ENCODE results near the gene AKAP12.

Gene AKAP12

GRCh38 chr6:151260205-151260604 is 20.4 kb downstream of the AKAP12 start:
- Histone ChIP-seq H3K9ac (ENCODE audit: low read depth, low read length) (no peak overlapping the region), H3K4me3 (ENCODE audit: low read length) (no peak overlapping the region), H3K4me1 (ENCODE audit: insufficient read depth, low read length) (peaks cover 10% of the 10 kb centered on the region; the same call in 1 of the 2 replicates), H3K27me3 (ENCODE audit: insufficient read depth, low read length) (no peaks in the 10 kb centered on the region), H3K9me3 (ENCODE audit: insufficient read depth, low read depth, low read length) (no peaks in the 10 kb centered on the region), H3K36me3 (ENCODE audit: insufficient read depth, low read depth, low read length) (no peaks in the 10 kb centered on the region; the same call in 1 of the 2 replicates), H3K27ac (ENCODE audit: low read length) (no peak overlapping the region)

- no peaks in the 10 kb centered on the region for H3K9me3 ChIP-seq (ENCODE audit: insufficient read depth, low read depth, low read length)
- H3K4me3 ChIP-seq (ENCODE audit: low read length) = no peak overlapping the region
- no peaks in the 10 kb centered on the region for H3K36me3 ChIP-seq (ENCODE audit: insufficient read depth, low read depth, low read length)
- no peak overlapping the region for H3K9ac ChIP-seq (ENCODE audit: low read depth, low read length)
- no peak overlapping the region for H3K27ac ChIP-seq (ENCODE audit: low read length)
- no peaks in the 10 kb centered on the region for H3K27me3 ChIP-seq (ENCODE audit: insufficient read depth, low read length)
- H3K4me1 ChIP-seq (ENCODE audit: insufficient read depth, low read length) = peaks cover 4% of the 10 kb centered on the region; the same call in 1 of the 2 replicates
These were observed 23.3 kb downstream of the AKAP12 start for GRCh38 chr6:151263035-151263434.

DNA sequence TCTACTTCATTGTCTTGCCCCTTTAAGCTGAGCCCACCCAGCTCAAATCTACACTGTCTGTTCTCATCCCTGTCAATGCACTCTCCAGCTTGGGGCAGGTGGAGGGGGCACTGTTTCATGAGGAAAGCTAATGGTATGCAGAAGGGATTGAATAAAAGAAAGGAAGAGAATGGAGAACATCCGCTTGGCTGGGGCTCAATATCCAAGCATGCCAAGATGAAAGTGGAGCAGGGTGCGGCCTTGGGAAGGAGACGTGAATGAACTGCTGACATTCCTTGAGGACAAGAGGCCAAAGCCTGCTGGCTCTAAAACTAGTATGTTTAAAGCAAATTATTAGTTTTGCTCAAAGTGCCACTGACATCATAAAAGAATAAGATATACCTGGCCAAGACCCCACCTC is 24.2 kb downstream of the AKAP12 start:
- no peak overlapping the region for H3K27ac ChIP-seq (ENCODE audit: low read length)
- no peaks in the 10 kb centered on the region for H3K9me3 ChIP-seq (ENCODE audit: insufficient read depth, low read depth, low read length)
- no peaks in the 10 kb centered on the region for H3K27me3 ChIP-seq (ENCODE audit: insufficient read depth, low read length)
- no peaks in the 10 kb centered on the region for H3K36me3 ChIP-seq (ENCODE audit: insufficient read depth, low read depth, low read length)
- H3K9ac ChIP-seq (ENCODE audit: low read depth, low read length) = no peak overlapping the region
- H3K4me3 ChIP-seq (ENCODE audit: low read length) = no peak overlapping the region
- H3K4me1 ChIP-seq (ENCODE audit: insufficient read depth, low read length) = 0 out of 2 replicates have a peak, but pooled peaks cover 2% of the 10 kb centered on the region

DNA sequence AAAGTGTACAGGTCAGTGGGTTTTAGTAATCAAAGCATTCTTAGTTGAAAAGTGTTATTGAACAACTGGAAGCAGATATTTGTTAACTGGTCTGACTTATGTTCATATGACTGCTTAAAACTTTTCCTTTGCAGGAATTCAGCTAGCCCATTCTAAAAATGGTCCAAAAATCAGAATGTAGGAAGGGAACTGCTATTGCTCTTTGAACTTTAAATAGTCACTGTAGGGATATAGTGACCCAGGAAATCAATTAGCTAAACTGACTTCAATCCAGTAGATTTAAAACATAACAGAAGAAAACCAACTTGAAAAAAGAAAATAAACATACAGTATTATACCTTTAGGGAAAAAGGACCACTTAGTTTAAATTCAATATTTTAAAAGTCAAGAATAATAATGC is 25.5 kb downstream of the AKAP12 start:
- Histone ChIP-seq H3K9me3 (ENCODE audit: insufficient read depth, low read depth, low read length) (no peaks in the 10 kb centered on the region), H3K36me3 (ENCODE audit: insufficient read depth, low read depth, low read length) (no peaks in the 10 kb centered on the region), H3K27ac (ENCODE audit: low read length) (no peak overlapping the region), H3K4me1 (ENCODE audit: insufficient read depth, low read length) (0 out of 2 replicates have a peak, but pooled peaks cover 2% of the 10 kb centered on the region), H3K9ac (ENCODE audit: low read depth, low read length) (no peak overlapping the region), H3K4me3 (ENCODE audit: low read length) (no peak overlapping the region), H3K27me3 (ENCODE audit: insufficient read depth, low read length) (no peaks in the 10 kb centered on the region)

DNA sequence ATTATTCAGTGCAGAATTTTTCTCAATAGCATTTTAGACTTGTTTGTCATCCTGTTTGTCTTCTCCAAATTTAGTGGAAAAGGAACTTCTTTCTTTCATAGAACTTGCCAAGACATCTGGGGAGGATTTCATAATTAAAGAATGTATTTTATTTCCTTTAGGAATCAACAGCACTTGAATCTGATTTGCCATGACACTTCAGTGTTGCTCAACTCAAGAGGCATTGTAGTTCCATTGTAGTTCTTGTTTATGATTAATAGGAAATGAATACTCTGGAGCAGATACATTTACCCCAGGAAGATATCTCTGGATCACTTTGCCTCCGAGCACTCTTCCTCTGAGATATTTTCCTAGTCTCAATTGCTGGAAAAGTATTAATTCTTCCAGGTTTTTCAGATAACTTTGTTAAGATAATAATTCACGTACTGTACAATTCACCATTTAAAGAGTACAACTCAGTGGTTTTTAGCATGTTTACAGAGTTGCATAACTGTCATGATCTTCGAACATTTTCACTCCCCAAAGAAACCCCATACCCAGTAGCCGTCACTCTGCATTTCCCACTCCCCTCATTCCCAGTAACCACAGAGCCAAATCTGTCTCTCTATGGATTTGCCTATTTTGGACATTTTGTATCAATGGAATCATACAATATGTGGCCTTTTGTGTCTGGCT is 29.7 kb downstream of the AKAP12 start:
- Histone ChIP-seq H3K36me3 (ENCODE audit: insufficient read depth, low read depth, low read length) (no peaks in the 10 kb centered on the region), H3K9me3 (ENCODE audit: insufficient read depth, low read depth, low read length) (no peaks in the 10 kb centered on the region), H3K4me1 (ENCODE audit: insufficient read depth, low read length) (no peaks in the 10 kb centered on the region), H3K27ac (ENCODE audit: low read length) (no peak overlapping the region), H3K4me3 (ENCODE audit: low read length) (no peak overlapping the region), H3K27me3 (ENCODE audit: insufficient read depth, low read length) (no peaks in the 10 kb centered on the region), H3K9ac (ENCODE audit: low read depth, low read length) (no peak overlapping the region)

DNA sequence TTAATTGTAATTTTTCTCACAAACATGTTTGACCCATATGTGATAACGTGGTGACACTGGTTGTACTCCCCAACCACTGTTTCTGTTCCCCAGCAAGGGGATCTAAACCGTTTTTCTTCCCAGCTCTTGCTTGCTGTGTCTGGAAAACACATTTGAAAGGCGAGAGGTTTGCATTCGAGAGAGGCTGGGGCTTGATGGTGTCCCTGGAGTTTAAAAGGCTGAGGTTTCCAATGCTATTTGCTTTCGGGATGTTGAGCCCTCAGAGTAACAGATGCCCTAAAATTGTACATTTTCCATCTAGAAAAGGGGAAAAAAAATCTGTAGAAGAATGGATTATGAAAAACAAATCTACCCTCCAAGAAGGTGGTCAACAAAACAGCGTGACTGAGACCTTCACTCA is 35.4 kb downstream of the AKAP12 start:
- H3K27me3 ChIP-seq (ENCODE audit: insufficient read depth, low read length) = no peaks in the 10 kb centered on the region
- H3K27ac ChIP-seq (ENCODE audit: low read length) = no peak overlapping the region
- 0 out of 2 replicates have a peak overlapping the region, but pooled peaks have one; percentile 49 for H3K9ac ChIP-seq (ENCODE audit: low read depth, low read length)
- no peaks in the 10 kb centered on the region for H3K9me3 ChIP-seq (ENCODE audit: insufficient read depth, low read depth, low read length)
- no peak overlapping the region for H3K4me3 ChIP-seq (ENCODE audit: low read length)
- H3K4me1 ChIP-seq (ENCODE audit: insufficient read depth, low read length) = peaks cover 11% of the 10 kb centered on the region; the same call in 1 of the 2 replicates
- H3K36me3 ChIP-seq (ENCODE audit: insufficient read depth, low read depth, low read length) = no peaks in the 10 kb centered on the region

GRCh38 chr6:151275566-151275965 is 35.8 kb downstream of the AKAP12 start:
- Histone ChIP-seq H3K9ac (ENCODE audit: low read depth, low read length) (no peak overlapping the region), H3K36me3 (ENCODE audit: insufficient read depth, low read depth, low read length) (no peaks in the 10 kb centered on the region), H3K27ac (ENCODE audit: low read length) (no peak overlapping the region), H3K4me1 (ENCODE audit: insufficient read depth, low read length) (peaks cover 11% of the 10 kb centered on the region; the same call in 1 of the 2 replicates), H3K4me3 (ENCODE audit: low read length) (no peak overlapping the region), H3K9me3 (ENCODE audit: insufficient read depth, low read depth, low read length) (no peaks in the 10 kb centered on the region), H3K27me3 (ENCODE audit: insufficient read depth, low read length) (no peaks in the 10 kb centered on the region)

- Histone ChIP-seq H3K9me3 (ENCODE audit: insufficient read depth, low read depth, low read length) (no peaks in the 10 kb centered on the region), H3K4me1 (ENCODE audit: insufficient read depth, low read length) (peaks cover 11% of the 10 kb centered on the region; the same call in 1 of the 2 replicates), H3K9ac (ENCODE audit: low read depth, low read length) (no peak overlapping the region), H3K27ac (ENCODE audit: low read length) (peak overlapping the region; percentile 56), H3K27me3 (ENCODE audit: insufficient read depth, low read length) (no peaks in the 10 kb centered on the region), H3K36me3 (ENCODE audit: insufficient read depth, low read depth, low read length) (no peaks in the 10 kb centered on the region), H3K4me3 (ENCODE audit: low read length) (no peak overlapping the region)
These were observed 36.5 kb downstream of the AKAP12 start for GRCh38 chr6:151276112-151276740.

GRCh38 chr6:151279891-151280290 is 40.1 kb downstream of the AKAP12 start:
- H3K27me3 ChIP-seq (ENCODE audit: insufficient read depth, low read length) = no peaks in the 10 kb centered on the region

DNA sequence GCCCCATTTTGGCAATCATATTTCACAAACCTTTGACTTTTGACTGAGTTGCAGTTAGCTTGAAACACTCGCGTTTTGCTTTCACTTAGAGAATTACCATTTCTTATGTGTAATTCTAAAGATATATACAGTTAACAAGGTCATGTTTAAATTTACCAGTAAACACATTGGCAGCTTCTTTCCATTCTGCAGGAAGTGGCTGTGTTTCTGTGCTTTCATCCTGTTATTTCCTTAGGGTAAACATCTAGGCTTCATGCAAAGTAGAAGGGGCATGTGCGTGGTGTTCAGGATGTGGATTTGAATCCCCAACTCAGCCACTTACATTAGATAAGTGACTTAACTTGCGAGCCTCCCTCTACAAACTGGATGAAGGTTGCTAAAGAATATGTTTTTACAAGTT is 41.1 kb downstream of the AKAP12 start:
- Histone ChIP-seq H3K9me3 (ENCODE audit: insufficient read depth, low read depth, low read length) (no peaks in the 10 kb centered on the region), H3K27me3 (ENCODE audit: insufficient read depth, low read length) (no peaks in the 10 kb centered on the region), H3K27ac (ENCODE audit: low read length) (no peak overlapping the region), H3K4me3 (ENCODE audit: low read length) (no peak overlapping the region), H3K9ac (ENCODE audit: low read depth, low read length) (no peak overlapping the region), H3K4me1 (ENCODE audit: insufficient read depth, low read length) (0 out of 2 replicates have a peak, but pooled peaks cover 4% of the 10 kb centered on the region), H3K36me3 (ENCODE audit: insufficient read depth, low read depth, low read length) (no peaks in the 10 kb centered on the region)

More at GRCh38 chr6:151279891-151280290, 40.1 kb downstream of the AKAP12 start:
- no peaks in the 10 kb centered on the region for H3K9me3 ChIP-seq (ENCODE audit: insufficient read depth, low read depth, low read length)
- no peak overlapping the region for H3K4me3 ChIP-seq (ENCODE audit: low read length)
- no peak overlapping the region for H3K27ac ChIP-seq (ENCODE audit: low read length)
- H3K36me3 ChIP-seq (ENCODE audit: insufficient read depth, low read depth, low read length) = no peaks in the 10 kb centered on the region
- peaks cover 11% of the 10 kb centered on the region; the same call in 1 of the 2 replicates for H3K4me1 ChIP-seq (ENCODE audit: insufficient read depth, low read length)
- no peak overlapping the region for H3K9ac ChIP-seq (ENCODE audit: low read depth, low read length)

DNA sequence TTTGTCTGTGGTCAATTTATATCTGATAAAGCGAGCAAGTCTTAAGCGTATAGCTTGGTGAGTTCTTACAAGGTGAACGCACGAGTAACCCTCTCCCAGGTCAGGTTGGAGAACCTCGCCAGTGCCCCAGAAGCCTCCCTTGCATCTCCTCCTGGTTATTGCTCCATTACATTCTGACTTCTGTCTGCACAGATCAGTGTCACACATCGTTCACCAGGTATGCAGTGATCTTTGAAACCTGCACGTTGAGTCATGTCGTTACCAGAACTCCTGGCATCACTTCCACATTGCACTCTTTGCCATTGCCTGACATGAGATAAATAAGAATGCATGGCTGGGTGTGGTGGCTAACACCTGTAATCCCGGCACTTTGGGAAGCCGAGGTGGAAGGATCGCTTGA is 44.2 kb downstream of the AKAP12 start:
- Histone ChIP-seq H3K27ac (ENCODE audit: low read length) (no peak overlapping the region), H3K27me3 (ENCODE audit: insufficient read depth, low read length) (no peaks in the 10 kb centered on the region), H3K9ac (ENCODE audit: low read depth, low read length) (no peak overlapping the region), H3K36me3 (ENCODE audit: insufficient read depth, low read depth, low read length) (no peaks in the 10 kb centered on the region), H3K4me3 (ENCODE audit: low read length) (no peak overlapping the region), H3K4me1 (ENCODE audit: insufficient read depth, low read length) (no peaks in the 10 kb centered on the region), H3K9me3 (ENCODE audit: insufficient read depth, low read depth, low read length) (no peaks in the 10 kb centered on the region)

DNA sequence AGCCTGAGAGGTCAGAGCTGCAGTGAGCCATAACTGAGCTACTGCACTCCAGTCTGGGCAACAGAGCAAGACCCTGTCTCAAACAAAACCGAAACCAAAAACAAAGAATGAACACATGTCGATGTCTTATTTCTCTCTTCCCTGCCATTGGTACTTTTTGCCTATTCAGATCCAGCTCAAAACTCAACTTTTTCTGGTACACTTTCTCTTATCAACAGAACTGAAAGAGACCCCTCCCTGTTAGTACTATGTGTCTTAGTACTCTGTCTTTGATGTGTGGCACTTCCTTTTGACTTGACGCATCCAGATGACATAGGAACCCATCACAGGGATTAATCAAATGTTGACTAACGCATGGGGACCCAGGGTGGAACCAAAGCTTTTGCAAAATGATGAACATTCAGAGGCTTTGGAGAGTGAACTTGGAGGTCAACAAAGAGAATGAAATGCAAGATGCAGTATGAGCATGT is 44.8 kb downstream of the AKAP12 start:
- no peaks in the 10 kb centered on the region for H3K9me3 ChIP-seq (ENCODE audit: insufficient read depth, low read depth, low read length)
- H3K27me3 ChIP-seq (ENCODE audit: insufficient read depth, low read length) = no peaks in the 10 kb centered on the region
- H3K9ac ChIP-seq (ENCODE audit: low read depth, low read length) = no peak overlapping the region
- no peak overlapping the region for H3K27ac ChIP-seq (ENCODE audit: low read length)
- no peaks in the 10 kb centered on the region for H3K4me1 ChIP-seq (ENCODE audit: insufficient read depth, low read length)
- no peak overlapping the region for H3K4me3 ChIP-seq (ENCODE audit: low read length)
- H3K36me3 ChIP-seq (ENCODE audit: insufficient read depth, low read depth, low read length) = no peaks in the 10 kb centered on the region
